Activated CD8-positive, alpha-beta T cell treated with anti-CD3 and anti-CD28 coated beads, Interleukin-2, amount 10 ng/mL, durations not matched to agents 7 days and 5 days (primary cell): Measurements from ENCODE around the gene HELQ. TPM values are rescaled to one million over a fixed set of nuclear protein-coding genes. Genes with fewer than 3 reads are reported as not detected.

Experiments
- ATAC-seq: fragments of 150-1000 bp; cut with Tn5 transposase; one replicate; pipeline ENCODE4 v1.10.0; 2021; ENCODE audit warnings: moderate library complexity
- CTCF ChIA-PET: fragments of 350-600 bp; sonication (Branson Sonifier 250); formaldehyde crosslinking; loops from one replicate; lab custom pipeline; 2021; ENCODE audit warnings: antibody characterized with exemption; lab: Charles Lee
- POLR2A ChIA-PET: fragments of 350-600 bp; sonication (Branson Sonifier 250); formaldehyde crosslinking; loops from one replicate; lab custom pipeline; 2021; ENCODE audit warnings: antibody characterized with exemption; lab: Charles Lee
- DNase-seq: peaks from one replicate; pipeline ENCODE4 v3.0.0-alpha.2; 2020
- H3K27ac Mint-ChIP-seq: one replicate; pipeline ENCODE4 v1.8.0; 2021; ENCODE audit warnings: mild to moderate bottlenecking, mixed read lengths
- H3K27me3 Mint-ChIP-seq: one replicate; pipeline ENCODE4 v1.8.0; 2021; ENCODE audit warnings: low read depth, mixed read lengths
- H3K36me3 Mint-ChIP-seq: one replicate; pipeline ENCODE4 v1.8.0; 2021; ENCODE audit warnings: low read depth, mixed read lengths
- H3K4me1 Mint-ChIP-seq: one replicate; pipeline ENCODE4 v1.8.0; 2021; ENCODE audit warnings: low read depth, mixed read lengths
- H3K4me3 Mint-ChIP-seq: one replicate; pipeline ENCODE4 v1.8.0; 2021; ENCODE audit warnings: mild to moderate bottlenecking, mixed read lengths
- H3K9me3 Mint-ChIP-seq: one replicate; pipeline ENCODE4 v1.8.0; 2022; ENCODE audit warnings: mixed read lengths; ENCODE audit not compliant: insufficient read depth
- total RNA-seq, 2 experiments: library from RNA; stranded (reverse); gene quantifications; one replicate each; pipeline ENCODE4 v1.2.3, GENCODE V29; 2021

HELQ gene
- total RNA-seq, 2 experiments from 2014 or later, result 17.5 to 18.6 TPM

GRCh38 chr4:83388313-83388676 is 67.3 kb downstream of the HELQ start:
- Mint-ChIP-seq H3K27me3 (no peaks in the 10 kb centered on the region), H3K4me1 (peaks cover 18% of the 10 kb centered on the region), H3K4me3 (no peak overlapping the region), H3K36me3 (peaks cover 4% of the 10 kb centered on the region), H3K9me3 (peaks cover 4% of the 10 kb centered on the region), H3K27ac (peak overlapping the region; percentile 77)
- ATAC-seq (peak; percentile 94), DNase-seq (peak; percentile 76)
- POLR2A ChIA-PET, result interaction anchor here (0.7 to 2.4 kb wide), 3 partner anchors 53 to 104 kb away, joined by 3 to 16 read pairs (median 4); partner anchors contain the start of gene COQ2
- CTCF ChIA-PET, result interaction anchor here (0.6 to 5.3 kb wide), 26 partner anchors 9 to 377 kb away, joined by 3 to 82 read pairs (median 4); partner anchors contain the start of genes COQ2, HELQ, HPSE and MRPS18C

GRCh38 chr4:83387476-83388312 is 67.9 kb downstream of the HELQ start:
- H3K27me3 Mint-ChIP-seq, result no peaks in the 10 kb centered on the region
- H3K27ac Mint-ChIP-seq, result peak overlapping the region; percentile 77
- no peak overlapping the region for H3K4me3 Mint-ChIP-seq
- H3K9me3 Mint-ChIP-seq, result peaks cover 4% of the 10 kb centered on the region
- H3K36me3 Mint-ChIP-seq, result peaks cover 4% of the 10 kb centered on the region
- ChIA-PET CTCF (interaction anchor here (0.8 to 5.3 kb wide), 25 partner anchors 9 to 376 kb away, joined by 3 to 82 read pairs (median 4); partner anchors contain the start of genes COQ2, HELQ, HPSE and MRPS18C), POLR2A (interaction anchor here (0.9 to 2.4 kb wide), 2 partner anchors 67 to 103 kb away, joined by 4 to 16 read pairs; partner anchors contain the start of gene COQ2)
- H3K4me1 Mint-ChIP-seq, result peaks cover 18% of the 10 kb centered on the region
- ATAC-seq, result no peak
- no peak for DNase-seq

- peaks cover 5% of the 10 kb centered on the region for H3K9me3 Mint-ChIP-seq
- ChIA-PET POLR2A (interaction anchor here (2.4 kb wide), 1 partner anchor 103 kb away, joined by 16 read pairs; the partner anchor contains the start of gene COQ2), CTCF (interaction anchor here (1.7 to 5.3 kb wide), 4 partner anchors 25 to 120 kb away, joined by 5 to 82 read pairs (median 7); partner anchors contain the start of gene COQ2)
- peaks cover 4% of the 10 kb centered on the region for H3K36me3 Mint-ChIP-seq
- H3K27me3 Mint-ChIP-seq, result no peaks in the 10 kb centered on the region
- ATAC-seq, result no peak
- no peak for DNase-seq
- no peak overlapping the region for H3K4me3 Mint-ChIP-seq
- H3K27ac Mint-ChIP-seq, result peak overlapping the region; percentile 17
- peaks cover 18% of the 10 kb centered on the region for H3K4me1 Mint-ChIP-seq
Measured at GRCh38 chr4:83387012-83387411, 68.6 kb downstream of the HELQ start.

GRCh38 chr4:83382850-83383249 is 72.8 kb downstream of the HELQ start:
- ChIA-PET CTCF (no interaction called here), POLR2A (no interaction called here)
- Mint-ChIP-seq H3K36me3 (peaks cover 8% of the 10 kb centered on the region), H3K27me3 (no peaks in the 10 kb centered on the region), H3K4me3 (no peak overlapping the region), H3K9me3 (peaks cover 22% of the 10 kb centered on the region), H3K27ac (no peak overlapping the region), H3K4me1 (peaks cover 4% of the 10 kb centered on the region)
- no peak for ATAC-seq
- DNase-seq, result no peak

GRCh38 chr4:83381173-83381572 is 74.5 kb downstream of the HELQ start:
- POLR2A ChIA-PET, result no interaction called here
- H3K4me1 Mint-ChIP-seq, result no peaks in the 10 kb centered on the region
- H3K4me3 Mint-ChIP-seq, result no peak overlapping the region

GRCh38 chr4:83378419-83378818 is 77.2 kb downstream of the HELQ start:
- peaks cover 3% of the 10 kb centered on the region for H3K27me3 Mint-ChIP-seq
- H3K4me1 Mint-ChIP-seq, result no peaks in the 10 kb centered on the region
- ATAC-seq, result no peak
- no peak overlapping the region for H3K27ac Mint-ChIP-seq
- no peak overlapping the region for H3K4me3 Mint-ChIP-seq
- ChIA-PET CTCF (interaction anchor here (0.8 to 1.7 kb wide), 4 partner anchors 10 to 96 kb away, joined by 3 to 6 read pairs (median 4); no protein-coding TSS in a partner anchor), POLR2A (no interaction called here)
- peaks cover 28% of the 10 kb centered on the region for H3K9me3 Mint-ChIP-seq
- H3K36me3 Mint-ChIP-seq, result peaks cover 10% of the 10 kb centered on the region
- DNase-seq, result no peak

More at GRCh38 chr4:83381173-83381572, 74.5 kb downstream of the HELQ start:
- no peak overlapping the region for H3K27ac Mint-ChIP-seq
- no peaks in the 10 kb centered on the region for H3K27me3 Mint-ChIP-seq
- H3K36me3 Mint-ChIP-seq, result peaks cover 9% of the 10 kb centered on the region
- DNase-seq, result no peak
- peaks cover 33% of the 10 kb centered on the region for H3K9me3 Mint-ChIP-seq
- CTCF ChIA-PET, result no interaction called here
- ATAC-seq, result no peak

- H3K36me3 Mint-ChIP-seq, result peaks cover 2% of the 10 kb centered on the region
- ATAC-seq (no peak), DNase-seq (no peak)
- CTCF ChIA-PET, result no interaction called here
- no peak overlapping the region for H3K27ac Mint-ChIP-seq
- H3K27me3 Mint-ChIP-seq, result peaks cover 5% of the 10 kb centered on the region
- peaks cover 16% of the 10 kb centered on the region for H3K4me1 Mint-ChIP-seq
- H3K9me3 Mint-ChIP-seq, result peaks cover 12% of the 10 kb centered on the region
- H3K4me3 Mint-ChIP-seq, result no peak overlapping the region
- POLR2A ChIA-PET, result no interaction called here
Measured at GRCh38 chr4:83372931-83373330, 82.7 kb downstream of the HELQ start.

GRCh38 chr4:83371936-83372335 is 83.7 kb downstream of the HELQ start:
- Mint-ChIP-seq H3K9me3 (peaks cover 2% of the 10 kb centered on the region), H3K4me3 (no peak overlapping the region), H3K4me1 (peaks cover 16% of the 10 kb centered on the region), H3K36me3 (peaks cover 2% of the 10 kb centered on the region), H3K27me3 (peaks cover 5% of the 10 kb centered on the region), H3K27ac (no peak overlapping the region)
- DNase-seq (no peak), ATAC-seq (no peak)
- ChIA-PET POLR2A (no interaction called here), CTCF (no interaction called here)

- H3K4me1 Mint-ChIP-seq, result peaks cover 16% of the 10 kb centered on the region
- no peaks in the 10 kb centered on the region for H3K9me3 Mint-ChIP-seq
- CTCF ChIA-PET, result no interaction called here
- H3K27me3 Mint-ChIP-seq, result peaks cover 7% of the 10 kb centered on the region
- no peak overlapping the region for H3K27ac Mint-ChIP-seq
- DNase-seq, result no peak
- peaks cover 1% of the 10 kb centered on the region for H3K36me3 Mint-ChIP-seq
- POLR2A ChIA-PET, result no interaction called here
- no peak overlapping the region for H3K4me3 Mint-ChIP-seq
- no peak for ATAC-seq
Measured at GRCh38 chr4:83371235-83371634, 84.4 kb downstream of the HELQ start.

GRCh38 chr4:83370640-83370906 is 85.0 kb downstream of the HELQ start:
- CTCF ChIA-PET, result interaction anchor here (0.5 to 1.5 kb wide), 3 partner anchors 18 to 539 kb away, joined by 3 read pairs; no protein-coding TSS in a partner anchor
- ATAC-seq, result no peak
- Mint-ChIP-seq H3K36me3 (no peaks in the 10 kb centered on the region), H3K4me1 (peaks cover 16% of the 10 kb centered on the region), H3K9me3 (no peaks in the 10 kb centered on the region), H3K27ac (no peak overlapping the region), H3K27me3 (peaks cover 10% of the 10 kb centered on the region), H3K4me3 (no peak overlapping the region)
- POLR2A ChIA-PET, result interaction anchor here (0.5 kb wide), 1 partner anchor 66 kb away, joined by 3 read pairs; no protein-coding TSS in a partner anchor
- no peak for DNase-seq

- POLR2A ChIA-PET, result interaction anchor here (0.5 kb wide), 1 partner anchor 66 kb away, joined by 3 read pairs; no protein-coding TSS in a partner anchor
- Mint-ChIP-seq H3K27ac (no peak overlapping the region), H3K27me3 (peaks cover 13% of the 10 kb centered on the region), H3K36me3 (no peaks in the 10 kb centered on the region), H3K4me3 (no peak overlapping the region), H3K4me1 (peaks cover 16% of the 10 kb centered on the region), H3K9me3 (no peaks in the 10 kb centered on the region)
- no peak for DNase-seq
- ATAC-seq, result no peak
- CTCF ChIA-PET, result interaction anchor here (0.5 to 1.5 kb wide), 4 partner anchors 18 to 538 kb away, joined by 3 read pairs; no protein-coding TSS in a partner anchor
Measured at GRCh38 chr4:83369831-83370639, 85.6 kb downstream of the HELQ start.
